ENCODE results near the gene MMP20.
A peak's percentile ranks its signal among the peaks of the same experiment; 100 is the strongest.

Gene MMP20

GRCh38 chr11:102580185-102580951 lies 44.8 kb downstream of the MMP20 start:
- peak; percentile 12 for DNase-seq (ENCODE audit: low spot score)
- TF ChIP-seq CTCF (IDR thresholded peaks at IDR 0.05; ENCODE audit: extremely low read depth, insufficient read depth, missing control alignments) = no peak
- in situ Hi-C loops (cut with MboI; ENCODE audit: low pct_unique_long_range_greater_than_20kb, low sequenced_read_pairs, unreplicated experiment) = no loop called here

- in situ Hi-C loops (cut with MboI; ENCODE audit: low pct_unique_long_range_greater_than_20kb, low sequenced_read_pairs, unreplicated experiment) = no loop called here
- no peak for DNase-seq (ENCODE audit: low spot score)
- no peak for TF ChIP-seq CTCF (IDR thresholded peaks at IDR 0.05; ENCODE audit: extremely low read depth, insufficient read depth, missing control alignments)
Measured at GRCh38 chr11:102577723-102578122, 47.4 kb downstream of the MMP20 start.

GRCh38 chr11:102577182-102577581 lies 48.0 kb downstream of the MMP20 start:
- no peak for DNase-seq (ENCODE audit: low spot score)
- no peak for TF ChIP-seq CTCF (IDR thresholded peaks at IDR 0.05; ENCODE audit: extremely low read depth, insufficient read depth, missing control alignments)
- in situ Hi-C loops (cut with MboI; ENCODE audit: low pct_unique_long_range_greater_than_20kb, low sequenced_read_pairs, unreplicated experiment) = no loop called here

GRCh38 chr11:102576350-102576749 lies 48.8 kb downstream of the MMP20 start:
- no peak for DNase-seq (ENCODE audit: low spot score)
- in situ Hi-C loops (cut with MboI; ENCODE audit: low pct_unique_long_range_greater_than_20kb, low sequenced_read_pairs, unreplicated experiment) = no loop called here
- TF ChIP-seq CTCF (IDR thresholded peaks at IDR 0.05; ENCODE audit: extremely low read depth, insufficient read depth, missing control alignments) = no peak

GRCh38 chr11:102575012-102575411 lies 50.1 kb downstream of the MMP20 start:
- TF ChIP-seq CTCF (IDR thresholded peaks at IDR 0.05; ENCODE audit: extremely low read depth, insufficient read depth, missing control alignments) = no peak
- in situ Hi-C loops (cut with MboI; ENCODE audit: low pct_unique_long_range_greater_than_20kb, low sequenced_read_pairs, unreplicated experiment) = no loop called here
- DNase-seq (ENCODE audit: low spot score) = no peak

GRCh38 chr11:102573851-102574250 lies 51.3 kb downstream of the MMP20 start:
- no peak for TF ChIP-seq CTCF (IDR thresholded peaks at IDR 0.05; ENCODE audit: extremely low read depth, insufficient read depth, missing control alignments)
- DNase-seq (ENCODE audit: low spot score) = no peak
- in situ Hi-C loops (cut with MboI; ENCODE audit: low pct_unique_long_range_greater_than_20kb, low sequenced_read_pairs, unreplicated experiment) = no loop called here

Measured in GM13977 (cell line).